ENCODE results near the gene EEFSEC. TPM values are rescaled to one million over a fixed set of nuclear protein-coding genes. Genes with fewer than 3 reads are reported as not detected.

Gene EEFSEC
- total and polyA plus RNA-seq, 2 of the 8 experiments (the other 6 are each of a cell fraction or from before 2014, with no cell fraction given), result 13.1 to 19.8 TPM

DNA sequence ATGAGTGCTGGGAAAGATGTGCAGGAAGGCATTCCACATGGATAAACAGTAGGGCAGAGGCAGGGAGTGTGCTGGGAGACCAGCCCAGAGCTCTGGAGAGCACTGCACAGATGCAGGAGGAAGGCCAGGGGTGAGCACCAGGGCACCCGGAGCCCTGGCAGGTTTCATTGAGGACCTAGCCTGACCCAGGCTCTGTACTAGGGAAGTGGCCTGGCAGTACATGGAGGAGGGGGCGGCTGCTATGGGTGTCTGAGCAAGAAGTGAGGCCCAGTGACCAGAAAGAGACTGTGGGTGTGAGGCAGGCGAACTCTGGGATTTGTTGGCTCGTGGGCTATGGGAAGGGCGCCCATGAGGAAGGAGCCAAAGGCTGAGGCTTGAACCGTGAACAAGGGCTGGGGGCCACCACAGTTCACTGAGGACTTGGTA lies 174.3 kb downstream of the EEFSEC start:
- no peaks in the 10 kb centered on the region for H3K27me3 ChIP-seq (replicated peaks in 1 of 4; ENCODE audit: control insufficient read depth in 3 of 4, extremely low read depth in 1 of 4, insufficient read depth in 3 of 4, low read length in 3 of 4)
- H4K91ac ChIP-seq (replicated peaks; ENCODE audit: insufficient read length, low read length), result no peak overlapping the region
- no peak overlapping the region for H2BK5ac ChIP-seq (ENCODE audit: low read depth, low read length)
- no peaks in the 10 kb centered on the region for H3K23me2 ChIP-seq (ENCODE audit: low read depth, low read length)
- H4K8ac ChIP-seq (ENCODE audit: extremely low read depth, insufficient read depth, low read length), result no peak overlapping the region
- no peak overlapping the region for H2BK20ac ChIP-seq (ENCODE audit: low read length)
- H4K20me1 ChIP-seq (replicated peaks in 1 of 2; ENCODE audit: control insufficient read depth in 1 of 2, insufficient read depth in 2 of 2, low read length in 2 of 2), result no peaks in the 10 kb centered on the region
- TF ChIP-seq EGR1 (IDR thresholded peaks at IDR 0.05; ENCODE audit: borderline replicate concordance, low read depth, low read length) (no peak), KDM5A (IDR thresholded peaks at IDR 0.05; ENCODE audit: low read length) (no peak), CHD2 (IDR thresholded peaks at IDR 0.05; ENCODE audit: low read length) (no peak), BCL11A (IDR thresholded peaks at IDR 0.05; ENCODE audit: low read depth in 2 of 2, low read length in 2 of 2) (no peak), SIRT6 (IDR thresholded peaks at IDR 0.05; ENCODE audit: low read length) (no peak), SRF (IDR thresholded peaks at IDR 0.05; ENCODE audit: low read depth, low read length) (no peak), CHD1 (IDR thresholded peaks at IDR 0.05; ENCODE audit: low read depth, low read length) (no peak), EZH2 (IDR thresholded peaks at IDR 0.05; ENCODE audit: low read depth, low read length, severe bottlenecking) (no peak), SP2 (IDR thresholded peaks at IDR 0.05; ENCODE audit: low read length) (no peak)
- TF ChIP-seq, protein P1, sequence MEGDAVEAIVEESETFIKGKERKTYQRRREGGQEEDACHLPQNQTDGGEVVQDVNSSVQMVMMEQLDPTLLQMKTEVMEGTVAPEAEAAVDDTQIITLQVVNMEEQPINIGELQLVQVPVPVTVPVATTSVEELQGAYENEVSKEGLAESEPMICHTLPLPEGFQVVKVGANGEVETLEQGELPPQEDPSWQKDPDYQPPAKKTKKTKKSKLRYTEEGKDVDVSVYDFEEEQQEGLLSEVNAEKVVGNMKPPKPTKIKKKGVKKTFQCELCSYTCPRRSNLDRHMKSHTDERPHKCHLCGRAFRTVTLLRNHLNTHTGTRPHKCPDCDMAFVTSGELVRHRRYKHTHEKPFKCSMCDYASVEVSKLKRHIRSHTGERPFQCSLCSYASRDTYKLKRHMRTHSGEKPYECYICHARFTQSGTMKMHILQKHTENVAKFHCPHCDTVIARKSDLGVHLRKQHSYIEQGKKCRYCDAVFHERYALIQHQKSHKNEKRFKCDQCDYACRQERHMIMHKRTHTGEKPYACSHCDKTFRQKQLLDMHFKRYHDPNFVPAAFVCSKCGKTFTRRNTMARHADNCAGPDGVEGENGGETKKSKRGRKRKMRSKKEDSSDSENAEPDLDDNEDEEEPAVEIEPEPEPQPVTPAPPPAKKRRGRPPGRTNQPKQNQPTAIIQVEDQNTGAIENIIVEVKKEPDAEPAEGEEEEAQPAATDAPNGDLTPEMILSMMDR (IDR thresholded peaks at IDR 0.05; ENCODE audit: control extremely low read depth in 1 of 3, insufficient read depth in 1 of 3, low read depth in 1 of 3, low read length in 3 of 3), result no peak
- no peak overlapping the region for H3K27ac ChIP-seq (ENCODE audit: low read depth, low read length)
- POLR2A ChIA-PET (ENCODE audit: partially characterized antibody), result no interaction called here
- H2AFZ ChIP-seq (ENCODE audit: low read length), result no peak overlapping the region
- H4K5ac ChIP-seq (ENCODE audit: insufficient read length, low read depth, low read length), result no peak overlapping the region
- no peaks in the 10 kb centered on the region for H3K9me3 ChIP-seq (ENCODE audit: insufficient read depth in 2 of 2, low read depth in 1 of 2, low read length in 1 of 2)
- no peak overlapping the region for H3K18ac ChIP-seq (ENCODE audit: extremely low read depth, low read length)
- peaks cover 0 to 4% (median 1%) of the 10 kb centered on the region in 4 experiments; a peak in 2 of 7 replicates for H3K4me1 ChIP-seq (replicated peaks in 1 of 4; ENCODE audit: control insufficient read depth in 3 of 4, insufficient read depth in 4 of 4, low read length in 3 of 4)
- no peak overlapping the region for H3K23ac ChIP-seq (ENCODE audit: insufficient read length)
- H3K79me1 ChIP-seq (ENCODE audit: low read depth, low read length), result no peaks in the 10 kb centered on the region; the same call in 1 of the 2 replicates
- H3K9ac ChIP-seq (replicated peaks in 1 of 4; ENCODE audit: extremely low read depth in 1 of 4, low read depth in 3 of 4, low read length in 3 of 4), result no peak overlapping the region
- 94% methylated on average over 6 of the region's 6 CpGs; no CpG with 5 or more reads in 1 of the 2 experiments for WGBS, 2 experiments (ENCODE audit: extremely low coverage in 1 of 2, insufficient coverage in 1 of 2, insufficient read length in 1 of 2, insufficient replicate concordance in 2 of 2, low coverage in 1 of 2, low lambda C conversion rate in 2 of 2, missing lambda C conversion rate in 1 of 2)
- H2BK12ac ChIP-seq (ENCODE audit: low read depth, low read length), result no peak overlapping the region
- H3K56ac ChIP-seq (replicated peaks; ENCODE audit: insufficient read length, low read depth, low read length), result no peak overlapping the region
- no peak overlapping the region for H2AK5ac ChIP-seq (ENCODE audit: low read depth, low read length)
- DNase-seq (ENCODE audit: low read depth in 1 of 2, low spot score in 2 of 2) (no peak), FAIRE-seq (no peak)
- H3K36me3 ChIP-seq (ENCODE audit: control insufficient read depth in 2 of 4, insufficient read depth in 4 of 4, low read length in 3 of 4), result no peaks in the 10 kb centered on the region
- H3K79me2 ChIP-seq (ENCODE audit: control insufficient read depth in 1 of 2, insufficient read depth in 2 of 2, low read length in 2 of 2), result no peaks in the 10 kb centered on the region
- H3K4me2 ChIP-seq (ENCODE audit: insufficient read depth in 1 of 2, low read depth in 2 of 2, low read length in 2 of 2), result no peak overlapping the region
- no peak overlapping the region for H2BK120ac ChIP-seq (replicated peaks; ENCODE audit: low read depth, low read length)
- H3K4ac ChIP-seq (replicated peaks; ENCODE audit: insufficient read length, low read depth, low read length), result no peak overlapping the region
- H3K4me3 ChIP-seq (ENCODE audit: extremely low read depth in 1 of 4, insufficient read depth in 2 of 4, low read depth in 3 of 4, low read length in 4 of 4), result no peak overlapping the region
- no peak overlapping the region for H3K14ac ChIP-seq (ENCODE audit: insufficient read length)
- no peak overlapping the region for H2BK15ac ChIP-seq (ENCODE audit: low read length)
- CTCF ChIA-PET (ENCODE audit: partially characterized antibody), result interaction anchor here (1.4 kb wide), 1 partner anchor 9 kb away, joined by 3 read pairs; no protein-coding TSS in a partner anchor
